COR-L47 (cell line): Measurements from ENCODE around the gene SVIL.
"Not testable (repeated sequence)": the region's sequence is repeated elsewhere in the genome, so short reads cannot be mapped to it uniquely, and the experiment has no call there.

Source experiments
- DNase-seq: peaks from one replicate; lab custom pipeline; 2025; lab: John Stamatoyannopoulos, UW

SVIL gene

DNA sequence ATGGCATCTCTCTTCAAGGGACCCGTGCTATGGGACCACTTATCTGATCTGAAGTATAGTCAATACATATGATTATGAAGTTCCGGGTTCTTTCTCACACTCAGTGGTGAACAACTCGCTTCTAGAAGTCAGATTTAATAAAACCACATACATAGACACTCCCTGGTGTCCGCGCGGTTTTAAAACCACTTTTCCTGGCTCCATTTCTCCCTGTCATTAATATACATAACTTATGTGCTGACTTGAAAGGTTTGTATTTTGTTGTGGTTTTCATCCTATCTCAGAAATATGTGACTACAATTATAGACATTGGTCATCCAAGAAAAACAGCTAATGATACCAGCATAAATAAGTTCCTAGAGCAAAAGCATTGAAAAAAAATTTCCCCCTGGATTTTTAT is 34.0 kb downstream of the SVIL start:
- DNase-seq, result no peak

- DNase-seq, result no peak
Observed at GRCh38 chr10:29600067-29600466, 34.7 kb downstream of the SVIL start.

GRCh38 chr10:29598851-29599311 is 35.9 kb downstream of the SVIL start:
- DNase-seq, result no peak

- DNase-seq, result no peak
Observed at GRCh38 chr10:29596826-29597225, 37.9 kb downstream of the SVIL start.

DNA sequence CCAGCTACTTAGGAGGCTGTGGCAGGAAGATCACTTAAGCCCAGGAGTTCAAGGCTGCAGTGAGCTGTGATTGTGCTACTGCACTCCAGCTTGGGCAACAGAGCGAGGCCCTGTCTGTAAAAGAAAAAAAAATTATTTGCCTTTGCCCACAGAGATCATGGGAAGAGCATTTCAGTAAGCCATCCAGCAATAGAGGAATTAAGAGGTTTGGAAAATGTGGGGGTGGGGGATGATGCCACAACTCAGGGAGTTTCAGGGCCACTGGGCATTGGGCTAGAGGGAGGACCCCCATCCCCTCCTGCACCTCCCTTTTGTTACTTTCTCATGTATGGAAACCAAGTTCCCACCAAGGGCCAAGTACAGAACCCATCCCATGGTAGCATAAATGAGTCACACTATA is 38.4 kb downstream of the SVIL start:
- no peak for DNase-seq

DNA sequence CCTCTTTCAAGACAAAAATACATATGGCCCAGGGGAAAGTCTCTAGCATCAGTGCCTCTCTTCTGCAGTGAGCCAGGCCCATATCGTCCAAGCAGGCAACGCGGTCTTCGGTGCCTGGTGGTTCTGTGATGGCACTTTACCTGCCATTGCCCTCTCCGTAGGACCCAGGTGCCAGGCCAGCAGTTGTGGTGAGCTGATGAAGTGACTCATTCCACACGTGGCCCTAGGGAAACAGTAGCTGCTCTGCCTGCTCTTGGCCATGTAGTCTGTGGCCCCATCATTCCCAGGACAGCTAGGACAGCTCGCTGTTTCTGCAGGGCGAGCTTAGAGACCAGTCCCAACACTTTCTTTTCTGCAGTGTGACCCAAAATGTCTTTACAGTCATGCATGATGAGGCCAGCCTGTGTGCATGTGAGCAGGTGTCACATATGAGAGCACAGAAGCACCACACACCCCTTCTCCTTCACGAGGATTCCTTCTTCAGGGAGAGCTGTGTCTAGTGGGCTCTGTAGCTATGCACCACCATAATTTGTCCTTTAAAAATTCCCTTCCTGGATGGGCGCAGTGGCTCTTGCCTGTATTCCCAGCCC is 39.0 kb downstream of the SVIL start:
- DNase-seq, result no peak

DNA sequence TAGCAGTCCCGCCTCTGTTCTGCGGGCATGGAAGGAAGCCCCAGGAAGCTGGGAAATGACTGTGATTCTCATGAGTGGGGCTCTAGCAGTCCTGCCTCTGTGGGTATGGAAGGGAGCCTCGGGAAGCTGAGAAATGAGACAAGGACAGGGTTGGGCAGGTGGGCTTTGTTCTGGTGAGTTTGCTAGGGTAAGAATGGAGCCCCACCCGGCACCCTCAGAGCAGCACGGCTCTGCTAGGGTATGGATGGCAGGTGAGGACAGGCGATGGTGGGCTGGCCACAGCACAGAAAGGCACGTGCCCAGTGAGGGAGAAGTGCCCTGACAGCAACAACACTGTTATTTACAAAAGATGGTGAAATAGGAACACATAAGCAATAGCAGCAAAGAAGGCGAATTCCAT is 39.6 kb downstream of the SVIL start:
- no peak for DNase-seq

DNA sequence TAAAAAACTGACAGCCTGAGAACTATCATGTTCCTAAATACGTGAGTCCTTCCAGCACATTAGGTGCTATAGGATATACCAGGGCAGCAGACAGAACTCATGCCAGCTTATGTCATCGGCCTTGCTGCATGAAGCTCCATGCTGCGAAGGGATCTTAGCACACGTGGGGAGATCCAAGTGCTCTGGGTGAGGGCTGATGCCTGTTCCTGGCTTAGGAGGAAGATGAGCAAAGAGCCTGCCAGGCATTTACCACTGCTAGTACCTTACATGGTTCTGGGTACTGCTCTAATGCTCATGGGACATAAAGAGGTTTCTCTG is 43.2 kb downstream of the SVIL start:
- no peak for DNase-seq

GRCh38 chr10:29590915-29591650 is 43.7 kb downstream of the SVIL start:
- DNase-seq, result no peak

- no peak for DNase-seq
Observed at GRCh38 chr10:29588629-29589421, 45.9 kb downstream of the SVIL start.

GRCh38 chr10:29587750-29588628 is 46.8 kb downstream of the SVIL start:
- not testable (repeated sequence) for DNase-seq

DNA sequence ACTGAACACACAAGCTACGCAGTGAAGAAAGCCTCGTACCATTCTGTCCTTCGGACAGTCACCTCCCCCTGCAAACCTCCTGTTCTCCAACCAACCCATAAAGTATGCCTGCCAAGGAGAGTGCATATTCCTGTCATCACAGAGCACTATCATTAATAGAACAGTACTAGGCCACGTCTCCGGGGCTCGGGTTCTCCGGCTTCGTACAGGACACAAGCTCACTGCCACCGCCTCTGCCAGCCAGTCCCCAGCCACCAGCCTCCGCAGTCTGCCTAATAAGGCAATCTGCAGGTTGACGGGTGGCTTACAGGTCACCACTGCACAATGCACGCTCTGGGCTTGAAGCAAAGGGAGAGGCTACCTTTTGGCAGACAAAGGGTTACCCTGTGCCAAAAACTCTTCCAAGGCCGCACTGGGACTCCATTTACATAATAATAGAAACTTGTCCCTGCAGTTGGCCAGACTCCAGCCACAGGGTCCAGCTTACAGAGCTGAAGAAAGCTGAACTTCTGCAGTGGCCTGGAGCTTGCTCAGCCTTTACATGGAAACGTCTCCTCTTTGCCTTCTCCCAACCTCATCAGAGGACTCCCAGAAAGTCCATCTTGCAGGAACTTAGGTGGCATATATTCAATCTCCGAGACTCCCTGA is 47.5 kb downstream of the SVIL start:
- DNase-seq, result peak; percentile 56

DNA sequence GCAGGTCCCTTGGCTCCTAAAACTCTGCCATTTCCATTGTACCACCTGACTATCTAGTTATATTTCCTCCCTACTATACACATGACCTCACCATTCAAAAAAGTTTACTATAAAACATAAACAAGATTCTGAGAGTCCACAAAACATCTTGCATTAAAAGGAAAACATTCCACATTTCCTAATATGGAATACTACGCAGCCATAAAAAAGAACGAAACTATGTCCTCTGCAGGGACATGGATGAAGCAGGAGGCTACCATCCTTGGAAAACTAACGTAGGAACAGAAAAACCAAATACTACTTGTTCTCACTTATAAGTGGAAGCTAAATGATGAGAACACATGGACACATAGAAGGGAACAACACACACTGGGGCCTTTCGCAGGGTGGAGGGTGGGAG is 48.3 kb downstream of the SVIL start:
- no peak for DNase-seq

- DNase-seq, result peak; percentile 42
Observed at GRCh38 chr10:29585488-29585976, 49.2 kb downstream of the SVIL start.

DNA sequence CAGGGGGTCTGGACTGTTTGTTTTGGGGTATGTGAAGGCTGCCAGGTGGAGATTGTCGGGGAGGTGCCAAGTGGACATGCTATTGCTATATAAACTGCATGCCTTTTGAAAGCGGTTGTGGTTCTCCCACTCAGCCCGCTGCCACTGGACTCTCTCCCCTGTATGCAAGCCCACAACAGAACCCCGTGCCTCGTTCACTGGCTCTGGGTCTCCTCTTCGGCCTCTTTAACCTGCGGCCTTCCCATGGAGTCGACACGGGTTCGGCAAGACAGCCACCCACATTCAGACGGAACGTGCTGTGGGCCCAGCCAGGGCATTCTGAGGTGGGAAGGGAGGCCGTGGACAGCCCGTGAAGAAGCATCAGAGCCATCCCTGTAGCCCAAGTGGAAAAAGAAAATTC is 50.3 kb downstream of the SVIL start:
- DNase-seq, result no peak

DNA sequence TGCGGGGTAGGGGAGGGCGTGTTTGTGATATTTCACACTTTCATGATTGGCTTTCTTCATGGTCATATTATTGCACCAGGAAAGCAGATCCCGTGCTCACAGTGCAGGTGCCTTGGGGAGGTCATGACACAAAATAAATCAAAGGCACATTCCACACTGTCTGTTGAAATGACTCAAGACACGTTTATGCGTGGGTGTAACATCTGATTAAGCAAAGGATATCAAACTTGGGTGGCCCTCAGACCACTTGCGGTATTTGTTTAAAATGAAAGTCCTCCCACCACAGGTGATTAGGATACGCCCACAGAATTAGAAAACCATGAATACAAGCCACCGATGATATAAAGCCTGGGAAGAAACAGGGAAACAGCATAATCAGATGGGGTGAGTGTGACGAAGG is 51.1 kb downstream of the SVIL start:
- DNase-seq, result no peak

DNA sequence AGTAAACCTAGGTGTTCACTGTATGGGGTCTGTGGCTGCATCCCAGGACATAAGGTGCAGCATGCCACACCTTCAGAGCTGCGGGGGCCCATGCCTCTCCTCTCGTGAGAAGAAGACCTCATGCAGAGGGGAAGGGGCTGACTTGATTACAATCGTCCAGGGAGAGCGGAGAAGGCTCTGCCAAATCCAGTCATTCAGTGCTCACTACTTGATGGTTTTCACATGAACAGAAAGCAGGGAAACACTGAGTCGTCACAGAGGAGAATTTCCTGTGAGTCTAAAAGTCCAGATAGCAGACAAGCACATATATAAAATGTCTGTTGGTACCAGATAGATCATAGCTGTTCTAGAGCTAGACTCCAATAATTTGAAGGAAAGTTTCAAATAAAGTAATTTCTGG is 52.0 kb downstream of the SVIL start:
- not testable (repeated sequence) for DNase-seq

DNA sequence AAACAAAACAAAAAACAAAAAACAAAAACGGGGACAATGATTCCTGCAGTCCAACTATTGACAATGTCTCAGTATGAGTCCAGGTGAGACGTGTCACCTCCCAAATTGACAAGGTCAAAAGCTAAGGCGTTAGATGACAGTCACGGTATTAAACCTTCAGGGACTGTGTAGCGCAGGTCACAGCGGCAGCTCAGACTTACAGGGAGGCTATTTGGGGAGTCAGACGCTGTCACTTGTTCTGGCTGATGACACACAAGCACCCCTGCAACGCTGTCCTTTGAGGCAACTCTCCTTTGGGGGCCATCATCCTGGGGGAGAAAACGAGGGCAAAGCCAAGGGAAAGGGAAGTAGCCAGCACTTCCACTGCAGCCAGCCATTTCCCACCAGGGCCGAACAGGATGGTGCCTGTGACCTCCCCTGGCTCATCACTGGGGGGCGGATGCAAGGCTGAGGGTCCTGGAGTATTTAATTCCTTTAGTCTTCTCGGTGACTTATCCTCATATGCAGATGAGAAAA is 55.3 kb downstream of the SVIL start:
- no peak for DNase-seq

- DNase-seq, result no peak
Observed at GRCh38 chr10:29578457-29578856, 56.3 kb downstream of the SVIL start.

DNA sequence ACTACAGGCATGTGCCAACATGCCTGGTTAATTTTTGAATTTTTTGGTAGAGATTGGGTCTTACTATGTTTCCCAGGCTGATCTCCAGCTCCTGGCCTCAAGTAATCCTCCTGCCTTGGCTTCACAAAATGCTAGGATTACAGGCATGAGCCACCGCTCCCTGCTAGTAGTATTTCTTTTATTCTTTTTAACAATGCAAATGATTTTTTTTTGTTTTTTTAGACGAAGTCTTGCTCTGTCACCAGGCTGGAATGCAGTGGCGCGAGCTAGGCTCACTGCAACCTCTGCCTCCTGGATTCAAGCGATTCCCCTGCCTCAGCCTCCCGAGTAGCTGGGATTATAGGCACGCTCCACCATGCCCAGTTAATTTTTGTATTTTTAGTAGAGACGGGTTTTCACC is 58.1 kb downstream of the SVIL start:
- DNase-seq, result no peak

GRCh38 chr10:29575098-29575455 is 59.7 kb downstream of the SVIL start:
- DNase-seq, result no peak
